ENCODE results near the gene PLP1. TPM values are rescaled to one million over a fixed set of nuclear protein-coding genes. Genes with fewer than 3 reads are reported as not detected.

Gene PLP1, protein sequence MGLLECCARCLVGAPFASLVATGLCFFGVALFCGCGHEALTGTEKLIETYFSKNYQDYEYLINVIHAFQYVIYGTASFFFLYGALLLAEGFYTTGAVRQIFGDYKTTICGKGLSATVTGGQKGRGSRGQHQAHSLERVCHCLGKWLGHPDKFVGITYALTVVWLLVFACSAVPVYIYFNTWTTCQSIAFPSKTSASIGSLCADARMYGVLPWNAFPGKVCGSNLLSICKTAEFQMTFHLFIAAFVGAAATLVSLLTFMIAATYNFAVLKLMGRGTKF
- 10 to 100 TPM in 1 of 4 donors, 1 to 10 TPM in 3; 3.8 to 13.7 (median 6.7) TPM for total RNA-seq

DNA sequence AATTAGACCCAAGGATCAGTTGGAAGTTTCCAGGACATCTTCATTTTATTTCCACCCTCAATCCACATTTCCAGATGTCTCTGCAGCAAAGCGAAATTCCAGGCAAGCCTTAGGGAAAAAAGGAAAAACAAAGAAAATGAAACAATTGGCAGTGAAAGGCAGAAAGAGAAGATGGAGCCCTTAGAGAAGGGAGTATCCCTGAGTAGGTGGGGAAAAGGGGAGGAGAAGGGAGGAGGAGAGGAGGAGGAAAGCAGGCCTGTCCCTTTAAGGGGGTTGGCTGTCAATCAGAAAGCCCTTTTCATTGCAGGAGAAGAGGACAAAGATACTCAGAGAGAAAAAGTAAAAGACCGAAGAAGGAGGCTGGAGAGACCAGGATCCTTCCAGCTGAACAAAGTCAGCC lies at the start of gene PLP1:
PLP1 (plus strand) TSS at position 295 of the 400 bp plus-strand sequence. CDS start 156 bp downstream, outside the sequence.
- DNase-seq, result no peak
- 77 to 100% methylated on average over 1 to 2 of the region's 2 CpGs for WGBS, 2 donors (ENCODE audit: low coverage in 1 of 2)
- intact Hi-C loops (cut with DNase I; ENCODE audit: low total_unique reads) (no loop called here), in situ Hi-C loops (cut with MboI; ENCODE audit: low pct_ligation_motif_present in 1 of 4, low pct_unique_long_range_greater_than_20kb in 1 of 4, low sequenced_read_pairs in 3 of 4) (loop anchor here in 1 of 4 donors (25.0 kb wide), 1 partner anchor 239 kb away; no protein-coding TSS in a partner anchor)
- Histone ChIP-seq H3K27me3 (no peaks in the 10 kb centered on the region), H3K4me3 (no peak within 1 kb of the TSS), H3K4me1 (no peaks in the 10 kb centered on the region), H3K27ac (no peak within 1 kb of the TSS), H3K36me3 (no peaks in the 10 kb centered on the region), H3K9me3 (no peaks in the 10 kb centered on the region)
- TF ChIP-seq EP300 (IDR thresholded peaks at IDR 0.05; ENCODE audit: low read depth) (no peak), POLR2A (IDR thresholded peaks at IDR 0.05) (no peak), POLR2AphosphoS5 (IDR thresholded peaks at IDR 0.05) (no peak), CTCF (IDR thresholded peaks at IDR 0.05) (no peak)

GRCh38 chrX:103727115-103727514 lies 49.5 kb upstream of the PLP1 start:
- TF ChIP-seq POLR2AphosphoS5 (IDR thresholded peaks at IDR 0.05) (no peak), EP300 (IDR thresholded peaks at IDR 0.05; ENCODE audit: low read depth) (no peak), POLR2A (IDR thresholded peaks at IDR 0.05) (no peak), CTCF (IDR thresholded peaks at IDR 0.05) (no peak)
- Histone ChIP-seq H3K4me3 (no peak overlapping the region), H3K36me3 (no peaks in the 10 kb centered on the region), H3K4me1 (no peaks in the 10 kb centered on the region), H3K27ac (no peak overlapping the region), H3K9me3 (no peaks in the 10 kb centered on the region), H3K27me3 (no peaks in the 10 kb centered on the region)
- 69% methylated on average over 4 of the region's 4 CpGs; no CpG with 5 or more reads in 1 of the 2 donors for WGBS, 2 donors (ENCODE audit: low coverage in 1 of 2)
- no peak for DNase-seq
- intact Hi-C loops (cut with DNase I; ENCODE audit: low total_unique reads) (no loop called here), in situ Hi-C loops (cut with MboI; ENCODE audit: low pct_ligation_motif_present in 1 of 4, low pct_unique_long_range_greater_than_20kb in 1 of 4, low sequenced_read_pairs in 3 of 4) (no loop called here)

DNA sequence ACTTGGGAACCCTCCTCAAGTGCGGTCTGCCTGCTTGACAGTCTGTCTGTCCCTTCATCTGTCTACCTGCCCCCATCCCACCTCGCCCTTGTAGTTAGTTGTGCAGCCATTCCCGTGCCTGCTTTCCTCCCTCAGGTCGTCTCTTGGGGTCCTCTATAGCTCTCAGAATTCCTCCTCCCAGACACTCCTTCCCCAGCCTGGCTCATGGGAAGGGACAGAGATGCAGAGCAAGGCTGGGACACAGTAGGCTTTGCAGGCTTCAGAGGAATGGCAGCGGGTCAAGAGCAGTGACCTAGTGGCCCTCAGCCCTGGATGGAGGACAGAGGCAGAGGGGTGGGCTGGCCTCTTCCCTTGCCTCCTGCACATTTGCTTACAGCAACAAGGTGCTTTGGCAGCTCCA lies 47.6 kb upstream of the PLP1 start:
- TF ChIP-seq EP300 (IDR thresholded peaks at IDR 0.05; ENCODE audit: low read depth) (no peak), CTCF (IDR thresholded peaks at IDR 0.05) (no peak), POLR2AphosphoS5 (IDR thresholded peaks at IDR 0.05) (no peak), POLR2A (IDR thresholded peaks at IDR 0.05) (no peak)
- H3K9me3 ChIP-seq, result no peaks in the 10 kb centered on the region
- intact Hi-C loops (cut with DNase I; ENCODE audit: low total_unique reads), result no loop called here
- no peak overlapping the region for H3K4me3 ChIP-seq
- no peaks in the 10 kb centered on the region for H3K36me3 ChIP-seq
- no peaks in the 10 kb centered on the region for H3K4me1 ChIP-seq
- H3K27me3 ChIP-seq, result no peaks in the 10 kb centered on the region
- in situ Hi-C loops (cut with MboI; ENCODE audit: low pct_ligation_motif_present in 1 of 4, low pct_unique_long_range_greater_than_20kb in 1 of 4, low sequenced_read_pairs in 3 of 4), result no loop called here
- 69% methylated on average over 5 of the region's 5 CpGs; no CpG with 5 or more reads in 1 of the 2 donors for WGBS, 2 donors (ENCODE audit: low coverage in 1 of 2)
- H3K27ac ChIP-seq, result no peak overlapping the region
- no peak for DNase-seq

- DNase-seq, result no peak
- Histone ChIP-seq H3K9me3 (no peaks in the 10 kb centered on the region), H3K27ac (no peak overlapping the region), H3K4me3 (no peak overlapping the region), H3K27me3 (no peaks in the 10 kb centered on the region), H3K36me3 (no peaks in the 10 kb centered on the region), H3K4me1 (no peaks in the 10 kb centered on the region)
- WGBS, 2 donors (ENCODE audit: low coverage in 1 of 2), result 75% methylated on average over 3 of the region's 3 CpGs; no CpG with 5 or more reads in 1 of the 2 donors
- intact Hi-C loops (cut with DNase I; ENCODE audit: low total_unique reads), result no loop called here
- TF ChIP-seq POLR2AphosphoS5 (IDR thresholded peaks at IDR 0.05) (no peak), POLR2A (IDR thresholded peaks at IDR 0.05) (no peak), EP300 (IDR thresholded peaks at IDR 0.05; ENCODE audit: low read depth) (no peak), CTCF (IDR thresholded peaks at IDR 0.05) (no peak)
- in situ Hi-C loops (cut with MboI; ENCODE audit: low pct_ligation_motif_present in 1 of 4, low pct_unique_long_range_greater_than_20kb in 1 of 4, low sequenced_read_pairs in 3 of 4), result no loop called here
Measured at GRCh38 chrX:103730147-103730795, 46.4 kb upstream of the PLP1 start.
